SK-N-SH (cell line): ENCODE data around the gene CCSER1. TPM values are rescaled to one million over a fixed set of nuclear protein-coding genes. Genes with fewer than 3 reads are reported as not detected.
"Not testable (repeated sequence)": the region's sequence is repeated elsewhere in the genome, so short reads cannot be mapped to it uniquely, and the experiment has no call there.

Experiments
- CTCF ChIA-PET: fragments of 300-600, 350-600 bp; formaldehyde crosslinking; extraction: SDS; loops from one replicate; lab custom pipeline; 2021; lab: Yijun Ruan, JAX
- POLR2A ChIA-PET: fragments of 350-600 bp; sonication (Branson Sonifier 250); formaldehyde crosslinking; extraction: SDS; loops from one replicate; lab custom pipeline; 2020; ENCODE audit warnings: antibody characterized with exemption, inconsistent platforms; lab: Yijun Ruan, JAX
- DNase-seq: peaks from one replicate; pipeline ENCODE4 v3.0.0; 2012
- H2AFZ ChIP-seq: fragments of 200-600 bp; sonication (generic); 2 replicates; pipeline ENCODE4 v1.8.1; 2016; ENCODE audit warnings: antibody characterized with exemption, mild to moderate bottlenecking, low read depth
- H3F3A ChIP-seq: fragments of 200-600 bp; sonication (generic); replicated peaks from 2 replicates; pipeline ENCODE3; 2016; ENCODE audit warnings: antibody characterized with exemption, mild to moderate bottlenecking; ENCODE audit not compliant: insufficient read depth
- H3K27ac ChIP-seq, 2 experiments: fragments of 200-500 bp in 1 of 2; fragments of 200-600 bp in 1 of 2; sonication (Bioruptor generic) in 1 of 2; sonication (generic), shearing (Covaris generic) in 1 of 2; 2 replicates each; pipeline versions ENCODE4 v1.5.1 to v1.6.1; 2014 to 2016; ENCODE audit warnings: low read depth in 2 of 2, inconsistent platforms in 1 of 2, low read length in 1 of 2, mild to moderate bottlenecking in 1 of 2, mixed read lengths in 1 of 2
- H3K27me3 ChIP-seq: fragments of 200-600 bp; sonication (generic), shearing (Covaris generic); 2 replicates; pipeline ENCODE4 v1.6.1; 2016; ENCODE audit warnings: mixed run types; ENCODE audit not compliant: insufficient read depth
- H3K36me3 ChIP-seq, 2 experiments: fragments of 200-500 bp in 1 of 2; fragments of 200-600 bp in 1 of 2; sonication (Bioruptor generic) in 1 of 2; sonication (generic) in 1 of 2; replicated peaks in 1 of 2; 2 replicates each; pipeline versions ENCODE3 to v1.5.1; 2014 to 2016; ENCODE audit warnings: low read length in 1 of 2, mild to moderate bottlenecking in 1 of 2; ENCODE audit not compliant: insufficient read depth in 2 of 2, control insufficient read depth in 1 of 2
- H3K4me1 ChIP-seq, 2 experiments: fragments of 200-500 bp in 1 of 2; fragments of 200-600 bp in 1 of 2; sonication (Bioruptor generic) in 1 of 2; sonication (generic), shearing (Covaris generic) in 1 of 2; 2 replicates each; pipeline versions ENCODE4 v1.5.1 to v1.6.1; 2014 to 2016; ENCODE audit warnings: low read depth in 1 of 2, low read length in 1 of 2, mixed run types in 1 of 2; ENCODE audit not compliant: insufficient read depth in 2 of 2, control insufficient read depth in 1 of 2
- H3K4me2 ChIP-seq: fragments of 200-600 bp; sonication (generic), shearing (Covaris generic); 2 replicates; pipeline ENCODE4 v1.6.1; 2017; ENCODE audit warnings: mixed run types
- H3K4me3 ChIP-seq, 2 experiments: fragments of 200-500 bp in 1 of 2; fragments of 200-600 bp in 1 of 2; sonication (Bioruptor generic) in 1 of 2; sonication (generic), shearing (Covaris generic) in 1 of 2; 2 replicates each; pipeline versions ENCODE4 v1.5.1 to v1.8.1; 2014 to 2016; ENCODE audit warnings: low read depth in 2 of 2, inconsistent platforms in 1 of 2, low read length in 1 of 2, mild to moderate bottlenecking in 1 of 2, mixed read lengths in 1 of 2, moderate library complexity in 1 of 2
- H3K79me2 ChIP-seq: fragments of 200-600 bp; sonication (generic); 2 replicates; pipeline ENCODE4 v1.8.1; 2017; ENCODE audit warnings: mild to moderate bottlenecking; ENCODE audit not compliant: insufficient read depth
- H3K9ac ChIP-seq: fragments of 200-600 bp; sonication (generic); 2 replicates; pipeline ENCODE4 v1.6.1; 2017; ENCODE audit warnings: mixed run types
- H3K9me2 ChIP-seq: fragments of 200-600 bp; sonication (generic); 2 replicates; pipeline ENCODE4 v1.6.1; 2017; ENCODE audit warnings: mixed run types
- H3K9me3 ChIP-seq: fragments of 200-600 bp; sonication (generic); 2 replicates; pipeline ENCODE4 v1.6.1; 2017; ENCODE audit warnings: mixed run types, mild to moderate bottlenecking, moderate library complexity
- H4K20me1 ChIP-seq: fragments of 200-600 bp; sonication (generic); 2 replicates; pipeline ENCODE4 v1.6.1; 2017; ENCODE audit warnings: mild to moderate bottlenecking, mixed run types; ENCODE audit not compliant: insufficient read depth
- CTCF ChIP-seq: fragments of 200-600 bp; sonication (generic); IDR thresholded peaks from 2 replicates; pipeline ENCODE4 v1.6.1; 2017; ENCODE audit warnings: antibody characterized with exemption, mild to moderate bottlenecking, moderate library complexity
- EP300 ChIP-seq, 2 experiments: IDR thresholded peaks; 2 replicates each; pipeline versions ENCODE4 v1.4.0 to v1.6.1; 2012; ENCODE audit warnings: borderline replicate concordance in 1 of 2, low read depth in 1 of 2, low read length in 1 of 2
- FOSL2 ChIP-seq: IDR thresholded peaks from 2 replicates; pipeline ENCODE4 v1.4.0; 2012; ENCODE audit warnings: low read depth, mild to moderate bottlenecking, moderate library complexity, borderline replicate concordance
- IRF3 ChIP-seq: fragments of 150-350 bp; IDR thresholded peaks from 2 replicates; pipeline ENCODE4 v1.6.1; 2016; ENCODE audit warnings: mild to moderate bottlenecking, low read depth, low read length
- MAX ChIP-seq: IDR thresholded peaks from 2 replicates; pipeline ENCODE4 v1.4.0; 2012; ENCODE audit warnings: low read depth
- MEF2A ChIP-seq: IDR thresholded peaks from 2 replicates; pipeline ENCODE4 v1.4.0; 2012; ENCODE audit warnings: low read depth, borderline replicate concordance
- NRF1 ChIP-seq: IDR thresholded peaks from 2 replicates; pipeline ENCODE4 v1.6.1; 2012; ENCODE audit warnings: low read depth, mild to moderate bottlenecking, low read length
- SIN3A ChIP-seq: IDR thresholded peaks from 2 replicates; pipeline ENCODE4 v1.6.1; 2012; ENCODE audit warnings: low read depth, mild to moderate bottlenecking, low read length, moderate library complexity, borderline replicate concordance
- SMC3 ChIP-seq: IDR thresholded peaks from 2 replicates; pipeline ENCODE4 v1.6.1; 2012; ENCODE audit warnings: low read depth, low read length, improper control_type of control experiment
- TAF1 ChIP-seq: IDR thresholded peaks from 2 replicates; pipeline ENCODE4 v1.6.1; 2012; ENCODE audit warnings: low read depth, mild to moderate bottlenecking, low read length, moderate library complexity, borderline replicate concordance
- YY1 ChIP-seq: IDR thresholded peaks from 2 replicates; pipeline ENCODE4 v1.4.0; 2012; ENCODE audit warnings: low read depth, mild to moderate bottlenecking
- WGBS: methylation state at CpG from one replicate; pipeline ENCODE4 v1.1.6; 2017; ENCODE audit warnings: low lambda C conversion rate; 5-methylcytosine and 5-hydroxymethylcytosine counted together
- polyA plus RNA-seq, 3 experiments: library from polyadenylated mRNA; depleted of rRNA; stranded (reverse); fragments of >200 nt; gene quantifications; 2 replicates each; pipeline ENCODE4 v1.2.3, GENCODE V29; 2012

CCSER1 gene
- polyA plus RNA-seq, 1 of the 3 experiments (the other 2 are of a cell fraction) = 0.05 TPM

GRCh38 chr4:91454111-91454510 lies 1326.9 kb downstream of the CCSER1 start:
- WGBS = 46% methylated on average over 4 of the region's 4 CpGs

GRCh38 chr4:91462566-91462965 lies 1335.4 kb downstream of the CCSER1 start:
- H3K4me1 ChIP-seq, H3F3A ChIP-seq, H3K27me3 ChIP-seq, H3K27ac ChIP-seq, H3K4me3 ChIP-seq, POLR2A ChIA-PET, CTCF ChIA-PET, H3K79me2 ChIP-seq, H3K9me3 ChIP-seq, H3K9me2 ChIP-seq, H3K36me3 ChIP-seq, H4K20me1 ChIP-seq, DNase-seq, H2AFZ ChIP-seq, H3K4me2 ChIP-seq, H3K9ac ChIP-seq: not testable (repeated sequence)
- 72% methylated on average over 6 of the region's 9 CpGs for WGBS

More at GRCh38 chr4:91454111-91454510, 1326.9 kb downstream of the CCSER1 start:
- ChIA-PET CTCF (no interaction called here), POLR2A (no interaction called here)
- H3K79me2 ChIP-seq = no peaks in the 10 kb centered on the region
- H3K4me3 ChIP-seq = no peak overlapping the region
- TF ChIP-seq IRF3 (no peak), EP300 (IDR thresholded peaks at IDR 0.05; ENCODE audit: borderline replicate concordance in 1 of 2, low read depth in 1 of 2, low read length in 1 of 2) (no peak), MAX (no peak), SIN3A (no peak), TAF1 (no peak), MEF2A (no peak), CTCF (no peak), FOSL2 (no peak), NRF1 (no peak), SMC3 (no peak), YY1 (no peak)
- no peaks in the 10 kb centered on the region for H4K20me1 ChIP-seq
- no peaks in the 10 kb centered on the region for H3F3A ChIP-seq
- H3K4me2 ChIP-seq = no peak overlapping the region
- H3K27ac ChIP-seq = no peak overlapping the region
- H3K4me1 ChIP-seq = no peaks in the 10 kb centered on the region
- no peaks in the 10 kb centered on the region for H3K9me2 ChIP-seq
- no peak overlapping the region for H3K9ac ChIP-seq
- no peaks in the 10 kb centered on the region for H3K9me3 ChIP-seq
- DNase-seq = no peak
- no peaks in the 10 kb centered on the region for H3K27me3 ChIP-seq
- H3K36me3 ChIP-seq = no peaks in the 10 kb centered on the region
- H2AFZ ChIP-seq = no peak overlapping the region
